ENCODE data around the gene TUBG1.

The TUBG1 gene

DNA sequence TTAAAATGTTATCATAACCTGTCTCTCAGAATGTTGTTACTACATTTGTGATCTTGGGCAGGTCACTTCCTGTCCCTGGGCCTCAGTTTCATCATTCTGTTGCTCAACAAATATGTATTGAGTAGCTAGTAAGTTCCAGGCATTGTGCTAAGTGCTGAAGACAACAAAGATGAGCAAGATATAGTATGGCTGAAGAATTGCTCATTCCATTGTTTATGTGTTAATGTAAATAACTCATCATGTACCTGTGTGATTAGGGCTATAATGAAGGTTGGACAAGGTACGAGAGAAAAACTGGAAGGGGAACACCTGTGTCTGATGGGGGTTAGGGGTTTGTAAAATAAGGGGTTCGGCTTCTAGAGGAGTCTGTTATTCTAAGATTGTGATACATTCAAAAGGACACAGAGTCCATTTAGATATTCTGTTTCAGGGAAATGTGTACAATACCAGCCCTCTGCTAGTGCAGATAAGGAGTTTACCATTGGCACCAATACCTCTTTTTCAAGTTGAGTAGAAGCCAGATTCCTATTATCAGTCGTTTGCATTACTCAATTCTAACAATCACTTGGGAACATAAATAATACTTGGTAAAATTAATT lies 20.0 kb downstream of the TUBG1 start:
- H3K4me3 ChIP-seq (replicated peaks; ENCODE audit: low read depth, low read length): no peak overlapping the region
- DNase-seq (ENCODE audit: extremely low read depth, low read depth): no peak
- TF ChIP-seq, protein P1, sequence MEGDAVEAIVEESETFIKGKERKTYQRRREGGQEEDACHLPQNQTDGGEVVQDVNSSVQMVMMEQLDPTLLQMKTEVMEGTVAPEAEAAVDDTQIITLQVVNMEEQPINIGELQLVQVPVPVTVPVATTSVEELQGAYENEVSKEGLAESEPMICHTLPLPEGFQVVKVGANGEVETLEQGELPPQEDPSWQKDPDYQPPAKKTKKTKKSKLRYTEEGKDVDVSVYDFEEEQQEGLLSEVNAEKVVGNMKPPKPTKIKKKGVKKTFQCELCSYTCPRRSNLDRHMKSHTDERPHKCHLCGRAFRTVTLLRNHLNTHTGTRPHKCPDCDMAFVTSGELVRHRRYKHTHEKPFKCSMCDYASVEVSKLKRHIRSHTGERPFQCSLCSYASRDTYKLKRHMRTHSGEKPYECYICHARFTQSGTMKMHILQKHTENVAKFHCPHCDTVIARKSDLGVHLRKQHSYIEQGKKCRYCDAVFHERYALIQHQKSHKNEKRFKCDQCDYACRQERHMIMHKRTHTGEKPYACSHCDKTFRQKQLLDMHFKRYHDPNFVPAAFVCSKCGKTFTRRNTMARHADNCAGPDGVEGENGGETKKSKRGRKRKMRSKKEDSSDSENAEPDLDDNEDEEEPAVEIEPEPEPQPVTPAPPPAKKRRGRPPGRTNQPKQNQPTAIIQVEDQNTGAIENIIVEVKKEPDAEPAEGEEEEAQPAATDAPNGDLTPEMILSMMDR (IDR thresholded peaks at IDR 0.05; ENCODE audit: low read depth, low read length, missing control alignments): no peak

DNA sequence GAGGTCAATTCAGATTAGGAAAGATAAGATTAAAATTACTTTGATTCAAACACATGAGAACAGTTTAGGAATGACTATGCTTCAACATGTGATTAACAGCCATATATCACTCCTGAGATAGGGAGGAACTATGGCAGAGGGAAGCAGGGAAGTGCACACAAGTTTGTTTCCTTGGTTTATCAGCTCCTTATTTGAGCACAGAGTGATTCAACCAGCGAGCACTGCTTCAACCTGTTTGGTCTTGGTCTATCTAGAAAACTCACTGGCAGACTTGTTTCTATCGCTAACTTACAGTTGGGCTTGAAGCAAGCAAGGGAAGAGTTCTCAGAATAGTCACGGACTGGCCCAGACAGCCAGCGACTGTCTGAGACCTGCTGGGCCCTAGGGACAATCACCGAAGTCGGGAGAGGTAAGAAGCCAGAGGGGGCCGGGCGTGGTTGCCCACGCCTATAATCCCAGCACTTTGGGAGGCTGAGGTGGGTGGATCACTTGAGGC lies 23.5 kb downstream of the TUBG1 start:
- no peak overlapping the region for H3K4me3 ChIP-seq (replicated peaks; ENCODE audit: low read depth, low read length)
- DNase-seq (ENCODE audit: extremely low read depth, low read depth): no peak

DNA sequence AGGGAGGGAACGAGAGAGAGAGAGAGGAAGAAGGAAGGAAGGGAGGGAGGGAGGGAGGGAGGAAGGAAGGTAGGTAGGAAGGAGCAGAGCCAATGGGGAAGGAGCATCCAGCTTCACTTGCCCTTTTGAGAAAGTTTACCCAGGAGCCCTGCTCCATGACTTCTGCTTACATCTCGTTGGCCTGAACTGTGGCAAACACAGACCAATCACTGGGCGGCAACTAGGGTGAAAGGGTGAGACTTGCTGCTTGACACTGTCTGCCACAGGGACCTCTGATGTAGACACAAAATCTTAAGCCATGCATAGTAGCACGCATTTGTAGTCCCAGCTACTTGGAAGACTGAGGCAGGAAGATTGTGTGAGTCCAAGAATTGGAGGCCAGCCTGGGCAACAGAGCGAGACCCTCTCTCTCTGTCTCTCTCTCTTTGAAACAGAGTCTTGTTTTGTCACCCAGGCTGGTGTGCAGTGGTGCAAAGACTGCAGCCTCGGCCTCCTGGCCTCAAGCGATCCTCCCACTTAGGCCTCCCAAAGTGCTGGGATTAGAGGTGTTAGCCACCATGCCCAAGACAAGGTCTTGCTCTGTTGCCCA lies 30.1 kb downstream of the TUBG1 start:
- TF ChIP-seq, protein P1 (IDR thresholded peaks at IDR 0.05; ENCODE audit: low read depth, low read length, missing control alignments): no peak

More for the DNA sequence above, 23.5 kb downstream of the TUBG1 start:
- TF ChIP-seq, protein P1 (IDR thresholded peaks at IDR 0.05; ENCODE audit: low read depth, low read length, missing control alignments): no peak

DNA sequence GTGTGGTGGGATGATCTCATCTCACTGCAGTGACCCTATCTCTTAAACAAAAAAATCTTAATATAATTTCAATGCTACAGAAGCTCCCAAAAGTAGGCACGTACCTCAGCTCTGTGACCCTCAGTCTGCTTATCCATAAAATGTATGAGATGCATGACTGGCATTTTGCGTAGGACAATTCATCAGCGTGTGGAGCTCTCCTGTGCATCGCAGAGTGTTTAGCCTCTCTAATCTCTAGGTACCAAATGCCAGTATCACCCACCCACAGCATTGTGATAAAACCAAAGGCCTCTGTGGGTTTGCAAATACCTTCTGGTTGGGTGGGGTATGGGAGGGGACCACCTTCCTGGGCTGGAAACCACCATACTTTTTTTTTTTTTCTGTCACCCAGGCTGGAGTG lies 30.6 kb downstream of the TUBG1 start:
- TF ChIP-seq, protein P1 (IDR thresholded peaks at IDR 0.05; ENCODE audit: low read depth, low read length, missing control alignments): no peak
- no peak for DNase-seq (ENCODE audit: extremely low read depth, low read depth)

More for the DNA sequence above, 30.1 kb downstream of the TUBG1 start:
- no peak overlapping the region for H3K4me3 ChIP-seq (replicated peaks; ENCODE audit: low read depth, low read length)
- no peak for DNase-seq (ENCODE audit: extremely low read depth, low read depth)

DNA sequence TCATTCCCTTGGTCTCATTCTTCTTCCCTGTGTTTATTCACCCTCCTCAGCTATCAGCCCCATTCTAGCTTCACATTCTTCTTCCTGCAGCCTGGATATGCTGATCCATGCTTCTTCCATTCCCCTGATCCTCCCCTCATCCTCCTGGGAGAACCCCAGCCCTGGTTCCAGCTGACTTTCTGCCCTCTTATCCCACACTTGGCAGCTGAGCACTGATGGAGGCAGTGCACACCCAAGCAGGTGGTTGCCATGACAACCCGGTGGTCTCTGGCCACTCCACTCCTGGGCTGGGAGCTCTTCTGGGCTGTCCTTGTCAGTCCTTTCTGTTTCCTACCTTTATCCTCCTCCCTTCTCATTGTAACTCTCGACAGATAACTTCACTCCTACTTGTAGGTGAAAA lies 32.9 kb downstream of the TUBG1 start:
- no peak for DNase-seq (ENCODE audit: extremely low read depth, low read depth)
- no peak overlapping the region for H3K4me3 ChIP-seq (replicated peaks; ENCODE audit: low read depth, low read length)
- TF ChIP-seq, protein P1 (IDR thresholded peaks at IDR 0.05; ENCODE audit: low read depth, low read length, missing control alignments): no peak

More for the DNA sequence above, 30.6 kb downstream of the TUBG1 start:
- no peak overlapping the region for H3K4me3 ChIP-seq (replicated peaks; ENCODE audit: low read depth, low read length)

DNA sequence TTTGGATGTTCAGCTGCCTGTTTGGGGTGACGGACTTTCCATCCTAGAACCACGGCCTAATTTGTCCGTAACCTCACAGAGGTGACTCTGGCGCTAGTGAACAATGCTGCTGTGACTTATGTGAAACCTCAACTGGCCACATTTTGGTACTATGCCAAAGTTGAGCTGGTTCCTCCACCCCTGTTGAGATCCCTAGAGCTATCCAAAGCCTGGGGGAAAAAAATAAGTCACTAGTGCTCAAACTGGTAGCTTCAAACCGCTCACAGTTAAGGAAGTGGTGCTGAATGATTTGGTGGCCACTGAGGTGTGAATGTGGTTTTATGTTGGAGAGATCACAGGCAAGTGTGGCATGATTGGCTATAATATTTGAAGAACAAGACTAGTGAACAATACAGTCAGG lies 38.3 kb downstream of the TUBG1 start:
- DNase-seq (ENCODE audit: extremely low read depth, low read depth): no peak
- TF ChIP-seq, protein P1 (IDR thresholded peaks at IDR 0.05; ENCODE audit: low read depth, low read length, missing control alignments): no peak
- no peak overlapping the region for H3K4me3 ChIP-seq (replicated peaks; ENCODE audit: low read depth, low read length)
